ENCODE data around the gene ADAM12.

ADAM12 gene

GRCh38 chr10:126124046-126124445, 264.2 kb downstream of the ADAM12 start:
- H3K36me3 ChIP-seq (ENCODE audit: control insufficient read depth, insufficient read depth, low read length), result no peaks in the 10 kb centered on the region
- H3K27ac ChIP-seq (ENCODE audit: insufficient read depth, low read depth, low read length, poor library complexity, severe bottlenecking), result no peak overlapping the region
- peaks cover 6% of the 10 kb centered on the region for H3K4me1 ChIP-seq (ENCODE audit: control insufficient read depth, insufficient read depth, low read length)
- H3K9me3 ChIP-seq (ENCODE audit: control insufficient read depth, low read length), result no peaks in the 10 kb centered on the region
- no peak overlapping the region for H3K4me3 ChIP-seq (ENCODE audit: insufficient read depth, low read depth, low read length)
- no peaks in the 10 kb centered on the region for H3K27me3 ChIP-seq (ENCODE audit: control insufficient read depth, insufficient read depth, low read length, poor library complexity, severe bottlenecking)
- 63 to 70% methylated on average over 7 of the region's 7 CpGs for WGBS, 2 experiments

GRCh38 chr10:126123466-126123865, 264.8 kb downstream of the ADAM12 start:
- no peak overlapping the region for H3K4me3 ChIP-seq (ENCODE audit: insufficient read depth, low read depth, low read length)
- H3K36me3 ChIP-seq (ENCODE audit: control insufficient read depth, insufficient read depth, low read length), result no peaks in the 10 kb centered on the region
- H3K4me1 ChIP-seq (ENCODE audit: control insufficient read depth, insufficient read depth, low read length), result peaks cover 6% of the 10 kb centered on the region
- no peak overlapping the region for H3K27ac ChIP-seq (ENCODE audit: insufficient read depth, low read depth, low read length, poor library complexity, severe bottlenecking)
- WGBS, 2 experiments, result 55 to 65% methylated on average over 10 of the region's 10 CpGs
- no peaks in the 10 kb centered on the region for H3K9me3 ChIP-seq (ENCODE audit: control insufficient read depth, low read length)
- no peaks in the 10 kb centered on the region for H3K27me3 ChIP-seq (ENCODE audit: control insufficient read depth, insufficient read depth, low read length, poor library complexity, severe bottlenecking)

GRCh38 chr10:126122881-126123280, 265.4 kb downstream of the ADAM12 start:
- WGBS, 2 experiments, result 100% methylated on average over 1 of the region's 1 CpG; no CpG with 5 or more reads in 1 of the 2 experiments

GRCh38 chr10:126119599-126119998, 268.7 kb downstream of the ADAM12 start:
- WGBS, 2 experiments, result 94 to 96% methylated on average over 3 of the region's 3 CpGs
- no peak overlapping the region for H3K4me3 ChIP-seq (ENCODE audit: insufficient read depth, low read depth, low read length)
- H3K36me3 ChIP-seq (ENCODE audit: control insufficient read depth, insufficient read depth, low read length), result no peaks in the 10 kb centered on the region
- no peak overlapping the region for H3K27ac ChIP-seq (ENCODE audit: insufficient read depth, low read depth, low read length, poor library complexity, severe bottlenecking)
- H3K27me3 ChIP-seq (ENCODE audit: control insufficient read depth, insufficient read depth, low read length, poor library complexity, severe bottlenecking), result no peaks in the 10 kb centered on the region
- H3K4me1 ChIP-seq (ENCODE audit: control insufficient read depth, insufficient read depth, low read length), result peaks cover 6% of the 10 kb centered on the region
- no peaks in the 10 kb centered on the region for H3K9me3 ChIP-seq (ENCODE audit: control insufficient read depth, low read length)

More at GRCh38 chr10:126122881-126123280, 265.4 kb downstream of the ADAM12 start:
- H3K36me3 ChIP-seq (ENCODE audit: control insufficient read depth, insufficient read depth, low read length), result no peaks in the 10 kb centered on the region
- no peak overlapping the region for H3K27ac ChIP-seq (ENCODE audit: insufficient read depth, low read depth, low read length, poor library complexity, severe bottlenecking)
- no peaks in the 10 kb centered on the region for H3K9me3 ChIP-seq (ENCODE audit: control insufficient read depth, low read length)
- no peak overlapping the region for H3K4me3 ChIP-seq (ENCODE audit: insufficient read depth, low read depth, low read length)
- H3K27me3 ChIP-seq (ENCODE audit: control insufficient read depth, insufficient read depth, low read length, poor library complexity, severe bottlenecking), result no peaks in the 10 kb centered on the region
- H3K4me1 ChIP-seq (ENCODE audit: control insufficient read depth, insufficient read depth, low read length), result peaks cover 6% of the 10 kb centered on the region

- no peaks in the 10 kb centered on the region for H3K9me3 ChIP-seq (ENCODE audit: control insufficient read depth, low read length)
- no peaks in the 10 kb centered on the region for H3K27me3 ChIP-seq (ENCODE audit: control insufficient read depth, insufficient read depth, low read length, poor library complexity, severe bottlenecking)
- H3K36me3 ChIP-seq (ENCODE audit: control insufficient read depth, insufficient read depth, low read length), result no peaks in the 10 kb centered on the region
- H3K27ac ChIP-seq (ENCODE audit: insufficient read depth, low read depth, low read length, poor library complexity, severe bottlenecking), result no peak overlapping the region
- H3K4me3 ChIP-seq (ENCODE audit: insufficient read depth, low read depth, low read length), result no peak overlapping the region
- 92% methylated on average over 3 to 4 of the region's 4 CpGs for WGBS, 2 experiments
- no peaks in the 10 kb centered on the region for H3K4me1 ChIP-seq (ENCODE audit: control insufficient read depth, insufficient read depth, low read length)
Observed at GRCh38 chr10:126118476-126118875, 269.8 kb downstream of the ADAM12 start.

GRCh38 chr10:126117196-126117595, 271.1 kb downstream of the ADAM12 start:
- WGBS, 2 experiments, result 91 to 95% methylated on average over 3 of the region's 3 CpGs
- H3K4me3 ChIP-seq (ENCODE audit: insufficient read depth, low read depth, low read length), result no peak overlapping the region
- no peaks in the 10 kb centered on the region for H3K27me3 ChIP-seq (ENCODE audit: control insufficient read depth, insufficient read depth, low read length, poor library complexity, severe bottlenecking)
- no peak overlapping the region for H3K27ac ChIP-seq (ENCODE audit: insufficient read depth, low read depth, low read length, poor library complexity, severe bottlenecking)
- no peaks in the 10 kb centered on the region for H3K4me1 ChIP-seq (ENCODE audit: control insufficient read depth, insufficient read depth, low read length)
- no peaks in the 10 kb centered on the region for H3K36me3 ChIP-seq (ENCODE audit: control insufficient read depth, insufficient read depth, low read length)
- H3K9me3 ChIP-seq (ENCODE audit: control insufficient read depth, low read length), result no peaks in the 10 kb centered on the region

- Histone ChIP-seq H3K4me3 (ENCODE audit: insufficient read depth, low read depth, low read length) (no peak overlapping the region), H3K9me3 (ENCODE audit: control insufficient read depth, low read length) (no peaks in the 10 kb centered on the region), H3K27me3 (ENCODE audit: control insufficient read depth, insufficient read depth, low read length, poor library complexity, severe bottlenecking) (no peaks in the 10 kb centered on the region), H3K36me3 (ENCODE audit: control insufficient read depth, insufficient read depth, low read length) (no peaks in the 10 kb centered on the region), H3K4me1 (ENCODE audit: control insufficient read depth, insufficient read depth, low read length) (no peaks in the 10 kb centered on the region), H3K27ac (ENCODE audit: insufficient read depth, low read depth, low read length, poor library complexity, severe bottlenecking) (no peak overlapping the region)
- WGBS, 2 experiments, result 60 to 64% methylated on average over 6 of the region's 6 CpGs
Observed at GRCh38 chr10:126115886-126116285, 272.4 kb downstream of the ADAM12 start.

GRCh38 chr10:126114884-126115555, 273.3 kb downstream of the ADAM12 start:
- Histone ChIP-seq H3K27me3 (ENCODE audit: control insufficient read depth, insufficient read depth, low read length, poor library complexity, severe bottlenecking) (no peaks in the 10 kb centered on the region), H3K4me1 (ENCODE audit: control insufficient read depth, insufficient read depth, low read length) (no peaks in the 10 kb centered on the region), H3K36me3 (ENCODE audit: control insufficient read depth, insufficient read depth, low read length) (no peaks in the 10 kb centered on the region), H3K9me3 (ENCODE audit: control insufficient read depth, low read length) (no peaks in the 10 kb centered on the region), H3K27ac (ENCODE audit: insufficient read depth, low read depth, low read length, poor library complexity, severe bottlenecking) (no peak overlapping the region), H3K4me3 (ENCODE audit: insufficient read depth, low read depth, low read length) (no peak overlapping the region)
- 62 to 69% methylated on average over 8 of the region's 8 CpGs for WGBS, 2 experiments

GRCh38 chr10:126111516-126111915, 276.8 kb downstream of the ADAM12 start:
- Histone ChIP-seq H3K27ac (ENCODE audit: insufficient read depth, low read depth, low read length, poor library complexity, severe bottlenecking) (no peak overlapping the region), H3K4me3 (ENCODE audit: insufficient read depth, low read depth, low read length) (no peak overlapping the region), H3K27me3 (ENCODE audit: control insufficient read depth, insufficient read depth, low read length, poor library complexity, severe bottlenecking) (no peaks in the 10 kb centered on the region), H3K4me1 (ENCODE audit: control insufficient read depth, insufficient read depth, low read length) (no peaks in the 10 kb centered on the region), H3K9me3 (ENCODE audit: control insufficient read depth, low read length) (no peaks in the 10 kb centered on the region), H3K36me3 (ENCODE audit: control insufficient read depth, insufficient read depth, low read length) (no peaks in the 10 kb centered on the region)
- 84 to 88% methylated on average over 6 of the region's 6 CpGs for WGBS, 2 experiments

GRCh38 chr10:126110489-126111180, 277.6 kb downstream of the ADAM12 start:
- Histone ChIP-seq H3K27me3 (ENCODE audit: control insufficient read depth, insufficient read depth, low read length, poor library complexity, severe bottlenecking) (no peaks in the 10 kb centered on the region), H3K4me3 (ENCODE audit: insufficient read depth, low read depth, low read length) (no peak overlapping the region), H3K9me3 (ENCODE audit: control insufficient read depth, low read length) (no peaks in the 10 kb centered on the region), H3K27ac (ENCODE audit: insufficient read depth, low read depth, low read length, poor library complexity, severe bottlenecking) (no peak overlapping the region), H3K36me3 (ENCODE audit: control insufficient read depth, insufficient read depth, low read length) (no peaks in the 10 kb centered on the region), H3K4me1 (ENCODE audit: control insufficient read depth, insufficient read depth, low read length) (no peaks in the 10 kb centered on the region)
- WGBS, 2 experiments, result 93 to 98% methylated on average over 4 to 5 of the region's 5 CpGs

Measured in ectodermal cell (in vitro differentiated cells).